ENCODE measurements around the gene BABAM2.

The BABAM2 gene

GRCh38 chr2:28354920-28355520 lies 464.5 kb downstream of the BABAM2 start:
- DNase-seq (ENCODE audit: extremely low read depth, low read depth): no peak
- no peak for TF ChIP-seq CTCF (IDR thresholded peaks at IDR 0.05; ENCODE audit: low read depth, low read length)

GRCh38 chr2:28355521-28356094 lies 465.1 kb downstream of the BABAM2 start:
- TF ChIP-seq CTCF (IDR thresholded peaks at IDR 0.05; ENCODE audit: low read depth, low read length): no peak
- DNase-seq (ENCODE audit: extremely low read depth, low read depth): no peak

GRCh38 chr2:28356095-28356911 lies 465.8 kb downstream of the BABAM2 start:
- TF ChIP-seq CTCF (IDR thresholded peaks at IDR 0.05; ENCODE audit: low read depth, low read length): no peak
- peak; percentile 85 for DNase-seq (ENCODE audit: extremely low read depth, low read depth)

DNA sequence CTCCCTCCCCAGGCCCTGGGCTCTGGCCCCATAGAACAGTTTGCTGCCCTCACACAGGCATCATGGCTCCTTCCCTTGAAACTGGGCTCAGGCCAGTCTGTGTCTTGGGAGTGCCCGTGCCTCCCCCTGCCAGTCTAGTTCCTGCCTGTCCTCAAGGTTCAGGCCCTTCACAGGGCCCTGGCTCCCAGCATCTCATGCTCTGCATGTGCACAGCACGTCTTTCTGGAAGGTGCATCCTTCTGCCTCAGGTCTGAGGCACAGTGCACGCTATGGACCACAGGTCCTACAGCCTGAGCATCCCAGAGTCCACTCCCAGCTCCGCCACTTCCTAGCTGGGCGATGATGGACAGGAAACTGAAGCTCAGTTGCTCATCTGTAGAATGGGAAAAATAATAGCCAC lies 466.5 kb downstream of the BABAM2 start:
- DNase-seq (ENCODE audit: extremely low read depth, low read depth): no peak
- no peak for TF ChIP-seq CTCF (IDR thresholded peaks at IDR 0.05; ENCODE audit: low read depth, low read length)

DNA sequence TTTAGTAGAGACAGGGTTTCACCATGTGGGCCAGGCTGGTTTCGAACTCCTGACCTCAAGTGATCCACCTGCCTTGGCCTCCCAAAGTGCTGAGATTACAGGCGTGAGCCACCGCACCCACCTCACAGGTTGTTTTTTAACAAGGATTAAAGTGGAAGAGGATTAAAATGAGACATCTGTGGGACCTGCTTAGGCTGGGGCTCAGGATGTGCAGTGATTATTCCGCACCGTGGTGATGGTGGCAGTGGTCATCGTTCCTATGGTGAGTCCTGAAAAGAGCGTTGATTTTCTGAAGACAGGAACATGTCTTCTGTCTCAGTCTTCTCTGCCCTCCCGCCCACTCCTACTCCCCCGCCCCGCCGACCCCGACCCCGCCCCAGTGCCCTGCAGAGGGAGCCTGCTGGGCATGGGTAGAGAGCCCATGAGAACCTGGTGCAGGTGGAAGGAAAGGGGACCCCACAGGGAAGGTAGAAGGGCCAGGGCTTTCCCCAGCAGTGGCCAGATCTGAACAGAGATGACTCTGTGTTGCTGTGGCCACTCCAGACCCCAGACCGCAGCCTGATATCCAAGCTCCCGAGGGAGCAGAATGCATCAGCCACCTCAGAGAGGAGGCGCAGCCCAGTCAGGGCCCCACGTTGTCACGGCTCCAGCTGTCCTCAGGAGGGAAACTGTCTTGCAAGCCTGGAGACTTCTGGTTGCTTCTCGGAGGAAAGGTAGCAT lies 467.6 kb downstream of the BABAM2 start:
- TF ChIP-seq CTCF (IDR thresholded peaks at IDR 0.05; ENCODE audit: low read depth, low read length): no peak
- DNase-seq (ENCODE audit: extremely low read depth, low read depth): no peak

DNA sequence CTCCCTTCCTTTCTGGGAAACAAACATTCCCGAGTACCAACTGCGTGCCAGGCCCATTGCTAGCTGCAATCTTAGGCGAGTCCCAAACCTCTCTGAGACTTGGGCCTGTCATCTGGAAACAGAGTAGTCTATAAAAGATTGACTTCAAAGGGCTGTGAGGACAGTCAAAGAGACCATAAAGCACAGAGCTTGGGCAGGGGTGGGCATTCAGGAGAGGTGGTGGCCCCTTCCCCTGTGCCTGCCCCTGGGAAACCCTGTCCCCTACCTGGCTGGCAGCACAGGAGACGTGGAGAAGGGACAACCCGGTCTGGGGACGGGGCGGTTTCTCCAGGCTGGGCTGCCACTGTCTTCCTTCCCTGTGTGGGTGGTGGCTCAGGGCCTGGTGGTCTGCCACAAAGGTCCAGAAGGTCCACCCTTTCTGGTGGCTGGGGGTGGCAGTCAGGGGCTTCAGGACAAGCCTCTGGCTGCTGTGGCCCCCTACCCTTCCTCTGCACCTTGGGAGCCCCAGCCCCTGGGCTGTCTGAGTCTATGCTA lies 468.2 kb downstream of the BABAM2 start:
- TF ChIP-seq CTCF (IDR thresholded peaks at IDR 0.05; ENCODE audit: low read depth, low read length): no peak
- DNase-seq (ENCODE audit: extremely low read depth, low read depth): no peak
